ENCODE data around the gene GRIK5. TPM values are rescaled to one million over a fixed set of nuclear protein-coding genes. Genes with fewer than 3 reads are reported as not detected.

GRIK5 gene
- total and polyA plus RNA-seq, 4 donors, result 0.09 to 0.42 (median 0.17) TPM; not detected in 1

DNA sequence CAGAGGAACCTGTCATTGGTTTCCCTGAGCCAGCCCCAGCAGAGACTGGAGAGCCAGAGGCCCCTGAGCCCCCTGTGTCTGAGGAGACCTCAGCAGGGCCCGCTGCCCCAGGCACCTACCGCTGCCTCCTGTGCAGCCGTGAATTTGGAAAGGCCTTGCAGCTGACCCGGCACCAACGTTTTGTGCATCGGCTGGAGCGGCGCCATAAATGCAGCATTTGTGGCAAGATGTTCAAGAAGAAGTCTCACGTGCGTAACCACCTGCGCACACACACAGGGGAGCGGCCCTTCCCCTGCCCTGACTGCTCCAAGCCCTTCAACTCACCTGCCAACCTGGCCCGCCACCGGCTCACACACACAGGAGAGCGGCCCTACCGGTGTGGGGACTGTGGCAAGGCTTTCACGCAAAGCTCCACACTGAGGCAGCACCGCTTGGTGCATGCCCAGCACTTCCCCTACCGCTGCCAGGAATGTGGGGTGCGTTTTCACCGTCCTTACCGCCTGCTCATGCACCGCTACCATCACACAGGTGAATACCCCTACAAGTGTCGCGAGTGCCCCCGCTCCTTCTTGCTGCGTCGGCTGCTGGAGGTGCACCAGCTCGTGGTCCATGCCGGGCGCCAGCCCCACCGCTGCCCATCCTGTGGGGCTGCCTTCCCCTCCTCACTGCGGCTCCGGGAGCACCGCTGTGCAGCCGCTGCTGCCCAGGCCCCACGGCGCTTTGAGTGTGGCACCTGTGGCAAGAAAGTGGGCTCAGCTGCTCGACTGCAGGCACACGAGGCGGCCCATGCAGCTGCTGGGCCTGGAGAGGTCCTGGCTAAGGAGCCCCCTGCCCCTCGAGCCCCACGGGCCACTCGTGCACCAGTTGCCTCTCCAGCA, 10.1 kb upstream of the GRIK5 start:
- no peak for TF ChIP-seq JUND (IDR thresholded peaks at IDR 0.05)
- TF ChIP-seq, protein P1, sequence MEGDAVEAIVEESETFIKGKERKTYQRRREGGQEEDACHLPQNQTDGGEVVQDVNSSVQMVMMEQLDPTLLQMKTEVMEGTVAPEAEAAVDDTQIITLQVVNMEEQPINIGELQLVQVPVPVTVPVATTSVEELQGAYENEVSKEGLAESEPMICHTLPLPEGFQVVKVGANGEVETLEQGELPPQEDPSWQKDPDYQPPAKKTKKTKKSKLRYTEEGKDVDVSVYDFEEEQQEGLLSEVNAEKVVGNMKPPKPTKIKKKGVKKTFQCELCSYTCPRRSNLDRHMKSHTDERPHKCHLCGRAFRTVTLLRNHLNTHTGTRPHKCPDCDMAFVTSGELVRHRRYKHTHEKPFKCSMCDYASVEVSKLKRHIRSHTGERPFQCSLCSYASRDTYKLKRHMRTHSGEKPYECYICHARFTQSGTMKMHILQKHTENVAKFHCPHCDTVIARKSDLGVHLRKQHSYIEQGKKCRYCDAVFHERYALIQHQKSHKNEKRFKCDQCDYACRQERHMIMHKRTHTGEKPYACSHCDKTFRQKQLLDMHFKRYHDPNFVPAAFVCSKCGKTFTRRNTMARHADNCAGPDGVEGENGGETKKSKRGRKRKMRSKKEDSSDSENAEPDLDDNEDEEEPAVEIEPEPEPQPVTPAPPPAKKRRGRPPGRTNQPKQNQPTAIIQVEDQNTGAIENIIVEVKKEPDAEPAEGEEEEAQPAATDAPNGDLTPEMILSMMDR (IDR thresholded peaks at IDR 0.05; ENCODE audit: low read depth, low read length, missing input control), result no peak
- TF ChIP-seq, protein P2, sequence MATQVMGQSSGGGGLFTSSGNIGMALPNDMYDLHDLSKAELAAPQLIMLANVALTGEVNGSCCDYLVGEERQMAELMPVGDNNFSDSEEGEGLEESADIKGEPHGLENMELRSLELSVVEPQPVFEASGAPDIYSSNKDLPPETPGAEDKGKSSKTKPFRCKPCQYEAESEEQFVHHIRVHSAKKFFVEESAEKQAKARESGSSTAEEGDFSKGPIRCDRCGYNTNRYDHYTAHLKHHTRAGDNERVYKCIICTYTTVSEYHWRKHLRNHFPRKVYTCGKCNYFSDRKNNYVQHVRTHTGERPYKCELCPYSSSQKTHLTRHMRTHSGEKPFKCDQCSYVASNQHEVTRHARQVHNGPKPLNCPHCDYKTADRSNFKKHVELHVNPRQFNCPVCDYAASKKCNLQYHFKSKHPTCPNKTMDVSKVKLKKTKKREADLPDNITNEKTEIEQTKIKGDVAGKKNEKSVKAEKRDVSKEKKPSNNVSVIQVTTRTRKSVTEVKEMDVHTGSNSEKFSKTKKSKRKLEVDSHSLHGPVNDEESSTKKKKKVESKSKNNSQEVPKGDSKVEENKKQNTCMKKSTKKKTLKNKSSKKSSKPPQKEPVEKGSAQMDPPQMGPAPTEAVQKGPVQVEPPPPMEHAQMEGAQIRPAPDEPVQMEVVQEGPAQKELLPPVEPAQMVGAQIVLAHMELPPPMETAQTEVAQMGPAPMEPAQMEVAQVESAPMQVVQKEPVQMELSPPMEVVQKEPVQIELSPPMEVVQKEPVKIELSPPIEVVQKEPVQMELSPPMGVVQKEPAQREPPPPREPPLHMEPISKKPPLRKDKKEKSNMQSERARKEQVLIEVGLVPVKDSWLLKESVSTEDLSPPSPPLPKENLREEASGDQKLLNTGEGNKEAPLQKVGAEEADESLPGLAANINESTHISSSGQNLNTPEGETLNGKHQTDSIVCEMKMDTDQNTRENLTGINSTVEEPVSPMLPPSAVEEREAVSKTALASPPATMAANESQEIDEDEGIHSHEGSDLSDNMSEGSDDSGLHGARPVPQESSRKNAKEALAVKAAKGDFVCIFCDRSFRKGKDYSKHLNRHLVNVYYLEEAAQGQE (IDR thresholded peaks at IDR 0.05), result no peak
- TF ChIP-seq FOXA2 (IDR thresholded peaks at IDR 0.05), result no peak
- no peak for TF ChIP-seq GABPA (IDR thresholded peaks at IDR 0.05 in 1 of 2, conservative IDR thresholded peaks at IDR 0.05 in 1 of 2)
- no peak for TF ChIP-seq RAD21 (IDR thresholded peaks at IDR 0.05)
- TF ChIP-seq FOXA1 (IDR thresholded peaks at IDR 0.05), result no peak
- TF ChIP-seq HNF4G (IDR thresholded peaks at IDR 0.05), result no peak
- TF ChIP-seq, protein P3, sequence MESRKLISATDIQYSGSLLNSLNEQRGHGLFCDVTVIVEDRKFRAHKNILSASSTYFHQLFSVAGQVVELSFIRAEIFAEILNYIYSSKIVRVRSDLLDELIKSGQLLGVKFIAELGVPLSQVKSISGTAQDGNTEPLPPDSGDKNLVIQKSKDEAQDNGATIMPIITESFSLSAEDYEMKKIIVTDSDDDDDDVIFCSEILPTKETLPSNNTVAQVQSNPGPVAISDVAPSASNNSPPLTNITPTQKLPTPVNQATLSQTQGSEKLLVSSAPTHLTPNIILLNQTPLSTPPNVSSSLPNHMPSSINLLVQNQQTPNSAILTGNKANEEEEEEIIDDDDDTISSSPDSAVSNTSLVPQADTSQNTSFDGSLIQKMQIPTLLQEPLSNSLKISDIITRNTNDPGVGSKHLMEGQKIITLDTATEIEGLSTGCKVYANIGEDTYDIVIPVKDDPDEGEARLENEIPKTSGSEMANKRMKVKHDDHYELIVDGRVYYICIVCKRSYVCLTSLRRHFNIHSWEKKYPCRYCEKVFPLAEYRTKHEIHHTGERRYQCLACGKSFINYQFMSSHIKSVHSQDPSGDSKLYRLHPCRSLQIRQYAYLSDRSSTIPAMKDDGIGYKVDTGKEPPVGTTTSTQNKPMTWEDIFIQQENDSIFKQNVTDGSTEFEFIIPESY (IDR thresholded peaks at IDR 0.05), result no peak
- TF ChIP-seq, protein P4, sequence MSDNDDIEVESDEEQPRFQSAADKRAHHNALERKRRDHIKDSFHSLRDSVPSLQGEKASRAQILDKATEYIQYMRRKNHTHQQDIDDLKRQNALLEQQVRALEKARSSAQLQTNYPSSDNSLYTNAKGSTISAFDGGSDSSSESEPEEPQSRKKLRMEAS (IDR thresholded peaks at IDR 0.05), result no peak
- Histone ChIP-seq H3K27ac (ENCODE audit: low read depth in 1 of 2, low read length in 2 of 2) (no peak overlapping the region), H3K4me1 (ENCODE audit: control insufficient read depth in 4 of 4, insufficient read depth in 4 of 4, low read length in 3 of 4) (peaks cover 3 to 18% (median 12%) of the 10 kb centered on the region in 4 donors), H3K27me3 (ENCODE audit: control insufficient read depth in 4 of 4, insufficient read depth in 4 of 4, low read length in 3 of 4) (no peaks in the 10 kb centered on the region), H3K9ac (ENCODE audit: low read depth in 1 of 2, low read length in 2 of 2) (no peak overlapping the region), H3K36me3 (ENCODE audit: control insufficient read depth in 4 of 4, insufficient read depth in 3 of 4, low read depth in 1 of 4, low read length in 3 of 4) (peaks cover 5 to 31% (median 26%) of the 10 kb centered on the region in 4 donors), H3K4me3 (ENCODE audit: low read depth in 1 of 3, low read length in 3 of 3) (no peak overlapping the region), H3K9me3 (ENCODE audit: control insufficient read depth in 4 of 4, low read length in 3 of 4) (no peaks in the 10 kb centered on the region)
- WGBS, result 96% methylated on average over 44 of the region's 44 CpGs
- DNase-seq (ENCODE audit: low spot score), result no peak

DNA sequence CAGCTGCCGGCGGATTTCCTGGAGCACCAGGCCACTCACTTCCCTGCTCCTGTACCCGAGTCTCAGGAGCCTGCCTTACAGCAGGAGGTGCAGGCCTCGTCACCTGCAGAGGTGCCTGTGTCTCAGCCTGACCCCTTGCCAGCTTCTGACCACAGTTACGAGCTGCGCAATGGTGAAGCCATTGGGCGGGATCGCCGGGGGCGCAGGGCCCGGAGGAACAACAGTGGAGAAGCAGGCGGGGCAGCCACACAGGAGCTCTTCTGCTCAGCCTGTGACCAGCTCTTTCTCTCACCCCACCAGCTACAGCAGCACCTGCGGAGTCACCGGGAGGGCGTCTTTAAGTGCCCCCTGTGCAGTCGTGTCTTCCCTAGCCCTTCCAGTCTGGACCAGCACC, 9.3 kb upstream of the GRIK5 start:
- H3K36me3 ChIP-seq (ENCODE audit: control insufficient read depth in 4 of 4, insufficient read depth in 3 of 4, low read depth in 1 of 4, low read length in 3 of 4), result peaks cover 5 to 31% (median 26%) of the 10 kb centered on the region in 4 donors
- no peak overlapping the region for H3K9ac ChIP-seq (ENCODE audit: low read depth in 1 of 2, low read length in 2 of 2)
- DNase-seq (ENCODE audit: low spot score), result no peak
- no peak overlapping the region for H3K27ac ChIP-seq (ENCODE audit: low read depth in 1 of 2, low read length in 2 of 2)
- H3K9me3 ChIP-seq (ENCODE audit: control insufficient read depth in 4 of 4, low read length in 3 of 4), result no peaks in the 10 kb centered on the region
- no peak overlapping the region for H3K4me3 ChIP-seq (ENCODE audit: low read depth in 1 of 3, low read length in 3 of 3)
- 91% methylated on average over 16 of the region's 16 CpGs for WGBS
- peaks cover 6 to 21% (median 14%) of the 10 kb centered on the region in 4 donors for H3K4me1 ChIP-seq (ENCODE audit: control insufficient read depth in 4 of 4, insufficient read depth in 4 of 4, low read length in 3 of 4)
- H3K27me3 ChIP-seq (ENCODE audit: control insufficient read depth in 4 of 4, insufficient read depth in 4 of 4, low read length in 3 of 4), result no peaks in the 10 kb centered on the region
- TF ChIP-seq JUND (IDR thresholded peaks at IDR 0.05), result no peak
- no peak for TF ChIP-seq RXRA (IDR thresholded peaks at IDR 0.05)
- TF ChIP-seq, protein P4 (IDR thresholded peaks at IDR 0.05), result no peak
- TF ChIP-seq HNF4G (IDR thresholded peaks at IDR 0.05), result no peak
- TF ChIP-seq SP1 (IDR thresholded peaks at IDR 0.05), result no peak
- TF ChIP-seq, protein P5, sequence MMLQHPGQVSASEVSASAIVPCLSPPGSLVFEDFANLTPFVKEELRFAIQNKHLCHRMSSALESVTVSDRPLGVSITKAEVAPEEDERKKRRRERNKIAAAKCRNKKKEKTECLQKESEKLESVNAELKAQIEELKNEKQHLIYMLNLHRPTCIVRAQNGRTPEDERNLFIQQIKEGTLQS (IDR thresholded peaks at IDR 0.05), result no peak
- TF ChIP-seq EGR1 (IDR thresholded peaks at IDR 0.05; ENCODE audit: low read depth in 2 of 2), result no peak
- TF ChIP-seq GABPA (IDR thresholded peaks at IDR 0.05 in 1 of 2, conservative IDR thresholded peaks at IDR 0.05 in 1 of 2), result no peak
- no peak for TF ChIP-seq RAD21 (IDR thresholded peaks at IDR 0.05)
- TF ChIP-seq, protein P2 (IDR thresholded peaks at IDR 0.05), result no peak
- no peak for TF ChIP-seq TAF1 (conservative IDR thresholded peaks at IDR 0.05)

Data from liver (tissue), 9 donors.